Tibial artery (tissue), 4 donors: ENCODE measurements around the gene RNF40.
A peak's percentile ranks its signal among the peaks of the same experiment; 100 is the strongest.

Source experiments
- DNase-seq, 2 donors: peaks; one replicate each; pipeline ENCODE4 v3.0.0-alpha.2; 2019
- H3K27ac ChIP-seq, 2 donors: fragments of 200-600 bp; sonication (generic) in 1 of 2; 1 replicate in 1 of 2; 2 replicates in 1 of 2; pipeline ENCODE4 v1.5.1; 2018 to 2019; ENCODE audit warnings: mild to moderate bottlenecking in 1 of 2
- H3K27me3 ChIP-seq, 2 donors: fragments of 200-600 bp; sonication (generic) in 1 of 2; one replicate each; pipeline versions ENCODE4 v1.5.1 to v1.6.0; 2016 to 2019
- H3K36me3 ChIP-seq, 3 donors: fragments of 200-600 bp; sonication (generic) in 2 of 3; one replicate each; pipeline ENCODE4 v1.5.1; 2016 to 2019; ENCODE audit warnings: mild to moderate bottlenecking in 2 of 3
- H3K4me1 ChIP-seq, 4 donors: fragments of 200-600 bp; sonication (generic) in 2 of 4; 1 replicate in 3 of 4; 2 replicates in 1 of 4; pipeline ENCODE4 v1.5.1; 2016 to 2019
- H3K4me3 ChIP-seq, 2 donors: fragments of 200-600 bp; sonication (generic) in 1 of 2; 1 replicate in 1 of 2; 2 replicates in 1 of 2; pipeline ENCODE4 v1.5.1; 2018 to 2019; ENCODE audit warnings: mild to moderate bottlenecking in 2 of 2
- H3K9me3 ChIP-seq, 3 donors: fragments of 200-600 bp; sonication (generic) in 1 of 3; one replicate each; pipeline ENCODE4 v1.5.1; 2016 to 2019
- CTCF ChIP-seq, 2 experiments: fragments of 200-600 bp in 1 of 2; fragments of 450-650 bp in 1 of 2; IDR thresholded peaks; one replicate each; pipeline ENCODE4 v1.5.1; 2017 to 2019; ENCODE audit warnings: antibody characterized with exemption in 2 of 2, mild to moderate bottlenecking in 1 of 2, moderate library complexity in 1 of 2
- intact Hi-C: fragments of 100-400 bp; cut with DNase I; formaldehyde crosslinking; loops from one replicate; pipeline ENCODE4 v1.15.0; 2023; ENCODE audit warnings: low total_unique reads

The RNF40 gene

DNA sequence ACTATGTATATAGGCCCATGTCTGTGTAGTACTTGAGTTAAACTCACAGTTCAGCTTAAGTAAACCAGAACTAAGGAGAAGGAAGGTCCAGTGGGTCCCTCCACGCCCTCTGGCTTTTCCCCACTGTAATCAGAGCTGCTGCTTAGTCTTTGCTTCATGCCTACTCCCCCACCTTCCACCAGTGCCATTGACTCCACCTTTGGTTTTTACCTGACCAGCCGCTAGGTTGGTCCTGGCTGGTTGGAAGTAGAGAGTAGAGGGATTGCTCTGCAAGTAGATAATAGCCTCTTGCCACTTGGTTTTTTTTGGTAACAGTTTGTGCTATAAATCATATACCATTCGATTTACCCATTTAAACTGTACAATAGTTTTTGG is 36.7 kb upstream of the RNF40 start:
- peaks cover 86 to 100% (median 89%) of the 10 kb centered on the region in 3 donors for H3K36me3 ChIP-seq
- no peaks in the 10 kb centered on the region for H3K9me3 ChIP-seq
- no peak overlapping the region for H3K4me3 ChIP-seq
- peak in 1 of 2 donors; percentile 27 for DNase-seq
- intact Hi-C loops, result no loop called here
- no peaks in the 10 kb centered on the region for H3K4me1 ChIP-seq
- TF ChIP-seq CTCF (IDR thresholded peaks at IDR 0.05), result no peak
- no peaks in the 10 kb centered on the region for H3K27me3 ChIP-seq
- no peak overlapping the region for H3K27ac ChIP-seq

DNA sequence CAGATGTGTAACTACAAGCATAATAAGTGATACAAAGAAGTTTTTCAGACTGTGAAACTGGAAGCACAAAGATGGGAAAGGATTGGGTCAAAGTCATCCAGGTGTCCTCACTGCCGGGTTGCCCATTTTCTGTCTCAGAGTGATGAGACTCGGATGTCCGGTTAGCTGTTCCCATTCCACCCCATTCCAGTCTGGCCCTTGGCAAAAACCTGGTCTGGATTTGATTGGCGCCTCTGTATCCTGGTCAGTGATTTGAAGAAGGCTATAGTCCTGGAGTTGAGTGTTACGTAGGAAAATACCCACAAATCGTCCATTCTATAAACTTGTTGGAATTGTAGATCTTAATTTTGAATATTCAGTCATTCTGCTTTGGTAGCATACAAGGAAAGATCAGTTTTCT is 33.8 kb upstream of the RNF40 start:
- no peaks in the 10 kb centered on the region for H3K9me3 ChIP-seq
- H3K27me3 ChIP-seq, result no peaks in the 10 kb centered on the region
- peaks cover 84 to 100% (median 86%) of the 10 kb centered on the region in 3 donors for H3K36me3 ChIP-seq
- intact Hi-C loops, result no loop called here
- no peak overlapping the region for H3K27ac ChIP-seq
- no peak for TF ChIP-seq CTCF (IDR thresholded peaks at IDR 0.05)
- H3K4me3 ChIP-seq, result no peak overlapping the region
- no peaks in the 10 kb centered on the region for H3K4me1 ChIP-seq
- no peak for DNase-seq

- Histone ChIP-seq H3K4me3 (no peak overlapping the region), H3K36me3 (peaks cover 84 to 100% (median 86%) of the 10 kb centered on the region in 3 donors), H3K27me3 (no peaks in the 10 kb centered on the region), H3K27ac (no peak overlapping the region), H3K4me1 (no peaks in the 10 kb centered on the region), H3K9me3 (no peaks in the 10 kb centered on the region)
- DNase-seq, result peak in 1 of 2 donors; percentile 64
- no peak for TF ChIP-seq CTCF (IDR thresholded peaks at IDR 0.05)
- intact Hi-C loops, result no loop called here
These were observed 33.0 kb upstream of the RNF40 start for GRCh38 chr16:30728899-30729672.

GRCh38 chr16:30731411-30731810 is 30.7 kb upstream of the RNF40 start:
- H3K4me1 ChIP-seq, result no peaks in the 10 kb centered on the region
- intact Hi-C loops, result no loop called here
- no peak overlapping the region for H3K27ac ChIP-seq
- H3K9me3 ChIP-seq, result no peaks in the 10 kb centered on the region
- H3K27me3 ChIP-seq, result no peaks in the 10 kb centered on the region
- no peak overlapping the region for H3K4me3 ChIP-seq
- H3K36me3 ChIP-seq, result peaks cover 84 to 100% (median 88%) of the 10 kb centered on the region in 3 donors
- no peak for DNase-seq
- no peak for TF ChIP-seq CTCF (IDR thresholded peaks at IDR 0.05)

- DNase-seq, result peak in 1 of 2 donors; percentile 60
- intact Hi-C loops, result no loop called here
- no peak for TF ChIP-seq CTCF (IDR thresholded peaks at IDR 0.05)
These were observed 24.9 kb upstream of the RNF40 start for GRCh38 chr16:30736995-30737793.

More at GRCh38 chr16:30736995-30737793, 24.9 kb upstream of the RNF40 start:
- Histone ChIP-seq H3K27me3 (no peaks in the 10 kb centered on the region), H3K9me3 (no peaks in the 10 kb centered on the region), H3K4me3 (no peak overlapping the region), H3K36me3 (peaks cover 69 to 74% (median 71%) of the 10 kb centered on the region in 3 donors), H3K27ac (no peak overlapping the region), H3K4me1 (peaks cover 0 to 29% (median 20%) of the 10 kb centered on the region in 4 donors)
